ENCODE data around the gene MAOB. TPM values are rescaled to one million over a fixed set of nuclear protein-coding genes. Genes with fewer than 3 reads are reported as not detected.

MAOB gene
- total RNA-seq, 3 donors from 2014 or later, result 4.3 to 32.6 (median 6.6) TPM

DNA sequence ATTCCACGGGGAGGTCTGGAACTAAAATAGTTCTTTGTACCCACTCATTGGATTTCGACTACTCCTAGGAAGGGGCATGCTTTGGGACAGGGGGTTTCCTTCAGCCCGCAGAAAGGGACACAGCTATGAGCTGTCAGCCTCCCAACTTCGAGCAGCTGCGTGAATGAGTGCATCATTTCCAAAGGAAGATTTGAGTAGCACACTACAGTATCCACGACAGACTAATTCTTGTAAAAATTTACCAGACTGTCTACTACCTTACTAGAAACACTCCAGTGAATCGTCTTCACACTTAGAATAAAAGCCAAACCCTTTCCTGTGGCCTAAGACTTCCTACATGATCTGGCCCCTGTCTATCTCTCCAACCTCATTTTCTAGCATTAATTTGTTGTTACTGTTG is 124.2 kb downstream of the MAOB start:
- ATAC-seq (no peak), DNase-seq (no peak)
- Histone ChIP-seq H3K9me3 (no peaks in the 10 kb centered on the region), H3K4me3 (no peak overlapping the region), H3K36me3 (ENCODE audit: low read depth) (no peaks in the 10 kb centered on the region), H3K4me1 (ENCODE audit: low read depth) (no peaks in the 10 kb centered on the region)
- intact Hi-C loops (cut with DNase I, micrococcal nuclease), result loop anchor here in 1 of 2 donors (10.0 kb wide), 1 partner anchor 193 kb away; no protein-coding TSS in a partner anchor
- TF ChIP-seq, protein P1, sequence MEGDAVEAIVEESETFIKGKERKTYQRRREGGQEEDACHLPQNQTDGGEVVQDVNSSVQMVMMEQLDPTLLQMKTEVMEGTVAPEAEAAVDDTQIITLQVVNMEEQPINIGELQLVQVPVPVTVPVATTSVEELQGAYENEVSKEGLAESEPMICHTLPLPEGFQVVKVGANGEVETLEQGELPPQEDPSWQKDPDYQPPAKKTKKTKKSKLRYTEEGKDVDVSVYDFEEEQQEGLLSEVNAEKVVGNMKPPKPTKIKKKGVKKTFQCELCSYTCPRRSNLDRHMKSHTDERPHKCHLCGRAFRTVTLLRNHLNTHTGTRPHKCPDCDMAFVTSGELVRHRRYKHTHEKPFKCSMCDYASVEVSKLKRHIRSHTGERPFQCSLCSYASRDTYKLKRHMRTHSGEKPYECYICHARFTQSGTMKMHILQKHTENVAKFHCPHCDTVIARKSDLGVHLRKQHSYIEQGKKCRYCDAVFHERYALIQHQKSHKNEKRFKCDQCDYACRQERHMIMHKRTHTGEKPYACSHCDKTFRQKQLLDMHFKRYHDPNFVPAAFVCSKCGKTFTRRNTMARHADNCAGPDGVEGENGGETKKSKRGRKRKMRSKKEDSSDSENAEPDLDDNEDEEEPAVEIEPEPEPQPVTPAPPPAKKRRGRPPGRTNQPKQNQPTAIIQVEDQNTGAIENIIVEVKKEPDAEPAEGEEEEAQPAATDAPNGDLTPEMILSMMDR (IDR thresholded peaks at IDR 0.05), result no peak

- Histone ChIP-seq H3K4me1 (ENCODE audit: low read depth) (no peaks in the 10 kb centered on the region), H3K36me3 (ENCODE audit: low read depth) (no peaks in the 10 kb centered on the region), H3K4me3 (no peak overlapping the region), H3K9me3 (no peaks in the 10 kb centered on the region)
- intact Hi-C loops (cut with DNase I, micrococcal nuclease), result loop anchor here in 1 of 2 donors (10.0 kb wide), 1 partner anchor 191 kb away; no protein-coding TSS in a partner anchor
- ATAC-seq, result no peak
- no peak for DNase-seq
- TF ChIP-seq, protein P1 (IDR thresholded peaks at IDR 0.05), result no peak
These were observed 126.2 kb downstream of the MAOB start for GRCh38 chrX:43756076-43756475.

DNA sequence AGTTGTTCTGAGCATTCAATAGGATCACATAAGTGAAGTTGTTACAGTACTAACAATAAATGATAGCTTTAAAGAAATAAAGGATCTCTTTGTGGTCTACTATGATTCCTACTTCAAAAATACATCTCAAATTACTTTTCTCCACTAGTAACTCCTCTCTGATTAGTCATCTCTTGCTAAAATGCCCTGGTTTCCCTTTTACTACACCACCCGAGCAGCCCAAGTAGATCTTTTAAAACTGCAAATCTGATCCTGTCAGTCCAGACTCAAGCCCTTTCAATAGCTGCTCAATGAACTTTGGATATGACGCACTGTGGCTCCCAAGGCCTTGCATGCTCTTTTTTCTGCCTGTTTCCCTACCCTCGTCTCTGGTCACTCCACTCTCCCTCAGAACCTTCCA is 128.6 kb downstream of the MAOB start:
- Histone ChIP-seq H3K36me3 (ENCODE audit: low read depth) (no peaks in the 10 kb centered on the region), H3K9me3 (no peaks in the 10 kb centered on the region), H3K4me3 (no peak overlapping the region), H3K4me1 (ENCODE audit: low read depth) (peaks cover 2% of the 10 kb centered on the region)
- intact Hi-C loops (cut with DNase I, micrococcal nuclease), result loop anchor here in 1 of 2 donors (10.0 kb wide), 1 partner anchor 189 kb away; no protein-coding TSS in a partner anchor
- no peak for DNase-seq
- ATAC-seq, result no peak
- TF ChIP-seq, protein P1 (IDR thresholded peaks at IDR 0.05), result no peak

DNA sequence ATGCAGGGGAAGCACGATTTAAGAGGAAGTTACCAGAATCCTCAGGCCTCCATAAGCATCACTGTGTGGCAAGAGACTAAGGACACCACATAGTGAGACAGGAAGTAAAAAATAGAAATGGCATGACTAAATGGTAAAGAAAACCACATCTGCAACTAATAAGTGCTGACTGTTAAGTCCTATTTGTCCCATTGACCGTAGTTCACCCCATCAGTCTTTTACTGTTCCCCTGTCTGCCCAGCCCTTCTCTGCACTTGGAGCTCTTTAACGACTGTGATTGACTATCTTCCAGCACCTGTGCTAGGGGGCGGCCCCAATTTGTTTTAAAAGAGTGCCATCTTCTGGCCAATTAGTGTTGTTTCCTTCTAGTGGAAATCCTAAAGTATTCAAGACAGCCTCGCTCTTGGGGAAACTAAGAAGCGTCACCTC is 132.0 kb downstream of the MAOB start:
- Histone ChIP-seq H3K36me3 (ENCODE audit: low read depth) (no peaks in the 10 kb centered on the region), H3K9me3 (no peaks in the 10 kb centered on the region), H3K4me3 (no peak overlapping the region), H3K4me1 (ENCODE audit: low read depth) (peaks cover 2% of the 10 kb centered on the region)
- DNase-seq (peak in 1 of 3 donors; percentile 52), ATAC-seq (peak; percentile 86)
- TF ChIP-seq, protein P1 (IDR thresholded peaks at IDR 0.05), result no peak
- intact Hi-C loops (cut with DNase I, micrococcal nuclease), result loop anchor here in 1 of 2 donors (10.0 kb wide), 1 partner anchor 185 kb away; no protein-coding TSS in a partner anchor

DNA sequence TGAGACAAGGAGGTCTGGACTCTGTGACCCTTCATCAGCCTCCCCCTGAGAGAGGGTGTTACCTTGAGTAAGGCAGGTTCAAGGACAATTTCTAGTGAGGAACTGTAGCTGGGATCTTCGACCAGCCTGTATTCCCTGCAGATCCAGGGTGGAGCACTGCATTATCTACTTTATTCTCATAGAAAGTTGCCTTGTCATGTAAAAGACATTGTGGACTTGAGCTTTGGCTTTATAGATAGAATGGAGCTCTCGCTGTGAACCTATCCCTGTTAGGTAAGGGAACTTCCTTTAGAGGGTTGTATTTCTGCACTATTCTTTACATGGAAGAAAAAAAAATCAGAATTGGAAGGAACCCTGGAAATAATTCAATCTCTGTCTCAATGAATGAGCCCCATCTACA is 134.8 kb downstream of the MAOB start:
- no peaks in the 10 kb centered on the region for H3K36me3 ChIP-seq (ENCODE audit: low read depth)
- ATAC-seq, result no peak
- TF ChIP-seq, protein P1 (IDR thresholded peaks at IDR 0.05), result no peak
- no peak overlapping the region for H3K4me3 ChIP-seq
- peaks cover 2% of the 10 kb centered on the region for H3K4me1 ChIP-seq (ENCODE audit: low read depth)
- intact Hi-C loops (cut with DNase I, micrococcal nuclease), result no loop called here
- DNase-seq, result no peak
- no peaks in the 10 kb centered on the region for H3K9me3 ChIP-seq
